LNCAP (cell line): Measurements from ENCODE around the gene DCUN1D3.

ENCODE experiments used
- TF ChIP-seq, protein P1 (sequence below): fragments of 450-650 bp; IDR thresholded peaks from 2 replicates; pipeline ENCODE4 v1.5.1; 2017; ENCODE audit warnings: mild to moderate bottlenecking

DCUN1D3 gene

DNA sequence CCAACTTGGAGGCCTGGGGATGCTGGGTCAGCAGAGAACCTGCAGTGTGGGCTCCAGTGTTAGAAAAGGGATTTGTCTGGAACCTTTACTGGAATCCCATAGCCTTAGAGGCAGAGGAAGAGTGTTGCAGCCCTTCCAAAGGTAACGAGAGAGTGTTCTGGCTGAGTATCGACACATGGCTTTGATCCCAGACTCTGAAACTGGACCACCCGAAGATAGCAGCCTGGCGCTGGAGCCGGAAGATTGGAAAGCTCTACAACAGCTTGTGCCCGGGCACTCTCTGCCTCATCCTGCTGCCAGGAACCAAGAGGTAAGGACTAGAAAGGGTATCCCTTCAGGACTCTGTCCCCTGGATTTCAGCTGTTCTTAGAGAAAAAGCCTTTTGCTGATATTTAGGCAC, 54.1 kb downstream of the DCUN1D3 start:
- TF ChIP-seq, protein P1, sequence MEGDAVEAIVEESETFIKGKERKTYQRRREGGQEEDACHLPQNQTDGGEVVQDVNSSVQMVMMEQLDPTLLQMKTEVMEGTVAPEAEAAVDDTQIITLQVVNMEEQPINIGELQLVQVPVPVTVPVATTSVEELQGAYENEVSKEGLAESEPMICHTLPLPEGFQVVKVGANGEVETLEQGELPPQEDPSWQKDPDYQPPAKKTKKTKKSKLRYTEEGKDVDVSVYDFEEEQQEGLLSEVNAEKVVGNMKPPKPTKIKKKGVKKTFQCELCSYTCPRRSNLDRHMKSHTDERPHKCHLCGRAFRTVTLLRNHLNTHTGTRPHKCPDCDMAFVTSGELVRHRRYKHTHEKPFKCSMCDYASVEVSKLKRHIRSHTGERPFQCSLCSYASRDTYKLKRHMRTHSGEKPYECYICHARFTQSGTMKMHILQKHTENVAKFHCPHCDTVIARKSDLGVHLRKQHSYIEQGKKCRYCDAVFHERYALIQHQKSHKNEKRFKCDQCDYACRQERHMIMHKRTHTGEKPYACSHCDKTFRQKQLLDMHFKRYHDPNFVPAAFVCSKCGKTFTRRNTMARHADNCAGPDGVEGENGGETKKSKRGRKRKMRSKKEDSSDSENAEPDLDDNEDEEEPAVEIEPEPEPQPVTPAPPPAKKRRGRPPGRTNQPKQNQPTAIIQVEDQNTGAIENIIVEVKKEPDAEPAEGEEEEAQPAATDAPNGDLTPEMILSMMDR = no peak

DNA sequence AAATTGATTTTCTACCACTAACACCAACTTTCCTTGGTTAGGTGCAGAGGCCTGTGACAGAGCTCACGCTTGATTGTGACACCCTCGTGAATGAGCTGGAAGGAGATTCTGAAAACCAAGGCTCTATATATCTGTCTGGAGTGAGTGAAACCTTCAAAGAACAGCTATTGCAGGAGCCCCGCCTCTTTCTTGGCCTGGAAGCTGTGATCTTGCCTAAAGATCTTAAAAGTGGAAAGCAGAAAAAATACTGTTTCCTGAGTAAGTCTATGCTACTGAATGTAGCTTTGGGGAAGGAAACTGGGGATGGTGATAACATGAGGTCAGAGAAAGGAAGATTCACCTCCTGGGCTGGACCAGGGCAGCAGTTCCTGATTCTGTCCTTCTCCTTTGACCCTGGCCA, 55.6 kb downstream of the DCUN1D3 start:
- TF ChIP-seq, protein P1 = no peak

DNA sequence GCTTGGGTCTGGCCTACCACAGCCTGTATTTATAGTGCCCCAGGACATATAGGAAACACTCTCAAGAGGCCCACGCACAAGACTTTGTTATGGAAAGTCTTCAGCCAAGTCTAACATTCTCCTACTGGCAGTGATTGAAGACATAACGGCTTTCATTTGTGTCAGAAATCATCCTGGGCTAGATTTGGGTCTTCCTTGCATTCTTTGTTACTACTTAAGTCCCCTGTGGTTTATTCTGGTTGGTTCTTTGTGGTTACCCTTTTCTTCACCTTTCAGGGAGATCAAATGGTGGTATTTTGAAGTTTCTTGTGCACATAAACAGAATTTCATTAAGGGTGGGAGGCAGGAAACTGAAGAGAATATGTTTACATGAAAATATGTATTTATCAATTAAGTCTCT, 56.1 kb downstream of the DCUN1D3 start:
- TF ChIP-seq, protein P1 = no peak

DNA sequence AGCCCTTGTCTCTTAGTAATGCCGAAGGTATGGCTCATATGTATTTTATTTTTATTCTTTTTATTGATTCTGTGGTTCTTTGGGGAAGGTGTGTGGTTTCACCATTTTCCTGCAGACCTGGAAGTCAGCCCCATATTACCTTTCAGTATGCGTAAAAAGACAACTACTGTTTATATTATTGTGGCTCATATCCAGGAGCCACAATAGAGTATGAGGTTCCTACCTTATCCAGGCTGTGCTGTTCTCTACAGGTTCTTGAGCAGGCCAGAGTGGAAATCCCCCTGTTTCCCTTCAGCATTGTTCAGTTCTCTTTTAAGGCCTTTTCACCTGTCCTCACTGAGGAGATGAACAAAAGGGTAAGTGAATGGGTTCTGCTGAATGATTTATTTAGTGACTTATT, 60.7 kb downstream of the DCUN1D3 start:
- TF ChIP-seq, protein P1 = no peak

DNA sequence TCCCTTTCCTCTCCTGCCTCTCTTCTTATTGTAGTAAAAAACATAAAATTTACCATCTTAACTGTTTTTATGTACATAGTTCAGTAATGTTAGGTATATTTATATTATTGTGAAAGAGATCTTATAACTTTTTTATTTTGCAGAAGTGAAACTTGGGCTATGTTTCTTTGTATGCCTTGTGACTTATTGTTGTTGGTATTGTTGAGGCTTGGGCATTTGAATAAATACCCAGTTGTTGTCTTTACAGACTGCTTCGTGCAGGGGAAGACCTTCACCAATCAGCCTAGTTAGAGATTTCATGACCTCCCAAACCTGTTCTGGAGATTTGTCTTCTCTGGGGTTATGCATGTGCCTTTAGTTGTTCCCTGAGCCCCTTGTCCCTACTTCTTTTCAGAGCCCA, 61.9 kb downstream of the DCUN1D3 start:
- TF ChIP-seq, protein P1 = no peak

DNA sequence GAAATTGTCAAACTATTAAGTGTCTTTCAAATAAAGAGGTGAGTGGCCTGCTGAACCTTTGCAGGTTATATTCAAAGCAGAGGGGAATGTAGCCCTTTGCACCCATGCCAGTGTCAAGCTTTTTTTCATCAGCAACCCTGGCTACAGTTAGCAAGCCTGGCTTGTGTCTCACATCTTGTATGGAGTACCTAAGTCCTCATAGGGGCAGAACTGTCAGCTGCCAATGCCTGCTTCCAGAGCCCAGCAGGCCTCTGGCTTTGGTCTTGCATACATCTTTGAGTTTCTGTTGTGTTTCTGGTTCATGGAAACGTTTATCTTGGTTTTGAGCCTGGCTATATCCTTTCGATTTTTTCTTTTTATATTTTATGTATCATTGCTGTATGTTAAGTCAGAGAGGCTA, 67.1 kb downstream of the DCUN1D3 start:
- TF ChIP-seq, protein P1 = no peak

DNA sequence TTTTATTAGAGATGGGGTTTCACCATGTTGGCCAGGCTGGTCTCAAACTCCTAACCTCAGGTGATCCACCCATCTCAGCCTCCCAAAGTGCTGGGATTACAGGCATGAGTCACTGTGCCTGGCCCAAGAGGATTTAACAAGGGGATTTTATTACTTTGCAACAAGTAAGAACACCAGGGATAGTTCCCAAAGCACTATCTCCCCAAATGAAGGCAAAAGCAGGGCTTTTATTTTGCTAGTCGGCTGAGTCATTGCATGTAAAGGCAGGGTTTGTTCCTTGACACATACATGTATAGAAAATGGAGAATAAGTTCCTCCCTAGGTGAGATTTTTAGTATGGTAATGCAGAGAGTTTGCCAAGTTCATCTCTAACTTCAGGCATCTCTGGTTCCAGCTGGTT, 69.8 kb downstream of the DCUN1D3 start:
- TF ChIP-seq, protein P1 = no peak

DNA sequence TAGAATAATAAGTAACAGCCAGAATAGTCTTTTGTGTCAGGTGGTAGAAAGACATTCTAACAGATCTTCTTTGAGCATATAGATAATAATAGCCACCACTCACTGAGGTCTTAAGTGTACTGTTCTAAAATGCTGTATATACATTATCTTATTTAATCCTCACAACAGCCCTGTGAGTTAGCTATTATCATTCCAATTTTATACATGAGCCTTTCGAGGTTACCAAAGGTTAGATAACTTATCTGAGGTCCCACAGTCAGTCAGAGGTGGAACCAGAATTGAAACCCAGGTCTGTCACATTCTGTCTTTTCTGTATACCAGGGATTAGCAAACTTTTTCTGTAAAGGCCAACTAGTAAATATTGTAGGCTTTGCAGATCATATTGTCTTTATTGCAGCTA, 70.6 kb downstream of the DCUN1D3 start:
- TF ChIP-seq, protein P1 = no peak
